Measurements from ENCODE around the gene BARHL1.

DNA sequence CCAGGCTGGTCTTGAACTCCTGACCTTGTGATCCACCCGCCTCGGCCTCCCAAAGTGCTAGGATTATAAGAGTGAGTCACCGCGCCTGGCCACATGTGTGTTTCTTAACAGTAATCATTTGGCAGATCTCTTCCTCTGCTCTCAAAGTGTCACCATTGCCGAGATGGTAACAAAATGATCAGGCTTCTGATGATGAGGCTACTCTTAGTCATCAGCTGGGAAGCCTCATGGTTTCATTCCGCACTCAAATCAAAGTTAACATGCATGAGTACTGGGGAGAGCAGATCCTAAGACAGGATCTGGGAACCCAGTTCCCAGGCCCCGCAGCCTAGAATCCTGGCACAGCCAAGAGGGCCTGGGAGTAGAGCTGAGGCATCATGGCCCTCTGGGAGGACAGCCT lies 27.4 kb downstream of the BARHL1 start:
- TF ChIP-seq ZNF781 (CRISPR knock-in tag; IDR thresholded peaks at IDR 0.05; ENCODE audit: borderline replicate concordance, not compliant biosample characterization): no peak
- TF ChIP-seq, protein P1, sequence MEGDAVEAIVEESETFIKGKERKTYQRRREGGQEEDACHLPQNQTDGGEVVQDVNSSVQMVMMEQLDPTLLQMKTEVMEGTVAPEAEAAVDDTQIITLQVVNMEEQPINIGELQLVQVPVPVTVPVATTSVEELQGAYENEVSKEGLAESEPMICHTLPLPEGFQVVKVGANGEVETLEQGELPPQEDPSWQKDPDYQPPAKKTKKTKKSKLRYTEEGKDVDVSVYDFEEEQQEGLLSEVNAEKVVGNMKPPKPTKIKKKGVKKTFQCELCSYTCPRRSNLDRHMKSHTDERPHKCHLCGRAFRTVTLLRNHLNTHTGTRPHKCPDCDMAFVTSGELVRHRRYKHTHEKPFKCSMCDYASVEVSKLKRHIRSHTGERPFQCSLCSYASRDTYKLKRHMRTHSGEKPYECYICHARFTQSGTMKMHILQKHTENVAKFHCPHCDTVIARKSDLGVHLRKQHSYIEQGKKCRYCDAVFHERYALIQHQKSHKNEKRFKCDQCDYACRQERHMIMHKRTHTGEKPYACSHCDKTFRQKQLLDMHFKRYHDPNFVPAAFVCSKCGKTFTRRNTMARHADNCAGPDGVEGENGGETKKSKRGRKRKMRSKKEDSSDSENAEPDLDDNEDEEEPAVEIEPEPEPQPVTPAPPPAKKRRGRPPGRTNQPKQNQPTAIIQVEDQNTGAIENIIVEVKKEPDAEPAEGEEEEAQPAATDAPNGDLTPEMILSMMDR (CRISPR knock-in tag; IDR thresholded peaks at IDR 0.05): no peak
- TF ChIP-seq FOSL2 (CRISPR knock-in tag; IDR thresholded peaks at IDR 0.05): no peak
- no peak for TF ChIP-seq CBX5 (CRISPR knock-in tag; IDR thresholded peaks at IDR 0.05; ENCODE audit: borderline replicate concordance)
- TF ChIP-seq MXD4 (CRISPR knock-in tag; IDR thresholded peaks at IDR 0.05): no peak
- TF ChIP-seq, protein P2, sequence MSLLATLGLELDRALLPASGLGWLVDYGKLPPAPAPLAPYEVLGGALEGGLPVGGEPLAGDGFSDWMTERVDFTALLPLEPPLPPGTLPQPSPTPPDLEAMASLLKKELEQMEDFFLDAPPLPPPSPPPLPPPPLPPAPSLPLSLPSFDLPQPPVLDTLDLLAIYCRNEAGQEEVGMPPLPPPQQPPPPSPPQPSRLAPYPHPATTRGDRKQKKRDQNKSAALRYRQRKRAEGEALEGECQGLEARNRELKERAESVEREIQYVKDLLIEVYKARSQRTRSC (CRISPR knock-in tag; IDR thresholded peaks at IDR 0.05; ENCODE audit: low read depth): no peak
- TF ChIP-seq POLR2A (IDR thresholded peaks at IDR 0.05; ENCODE audit: insufficient read depth in 1 of 2, low read depth in 2 of 2, low read length in 2 of 2): no peak
- TF ChIP-seq JUNB (CRISPR knock-in tag; IDR thresholded peaks at IDR 0.05; ENCODE audit: borderline replicate concordance): no peak
- no peak for TF ChIP-seq IRF2 (CRISPR knock-in tag; IDR thresholded peaks at IDR 0.05)
- TF ChIP-seq, protein P3, sequence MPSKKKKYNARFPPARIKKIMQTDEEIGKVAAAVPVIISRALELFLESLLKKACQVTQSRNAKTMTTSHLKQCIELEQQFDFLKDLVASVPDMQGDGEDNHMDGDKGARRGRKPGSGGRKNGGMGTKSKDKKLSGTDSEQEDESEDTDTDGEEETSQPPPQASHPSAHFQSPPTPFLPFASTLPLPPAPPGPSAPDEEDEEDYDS (CRISPR knock-in tag; IDR thresholded peaks at IDR 0.05): no peak
- no peak for TF ChIP-seq YY1 (IDR thresholded peaks at IDR 0.05; ENCODE audit: insufficient read depth, insufficient replicate concordance, low read depth, low read length)
- TF ChIP-seq ZNF75D (CRISPR knock-in tag; IDR thresholded peaks at IDR 0.05; ENCODE audit: borderline replicate concordance): no peak

Data from HepG2 (cell line).